Colon (tissue), 2 donors: ENCODE measurements around the gene ASPDH.
"Not testable (repeated sequence)": the region's sequence is repeated elsewhere in the genome, so short reads cannot be mapped to it uniquely, and the experiment has no call there.

Experiments
- FAIRE-seq: peaks from 2 replicates; lab custom pipeline; 2012; peaks lifted over from hg19 to GRCh38; lab: Jason Lieb, UNC
- donor health status: control.
- donor health status: control.

ASPDH gene

GRCh38 chr19:50477751-50478515 lies 35.8 kb downstream of the ASPDH start:
- FAIRE-seq: no peak

- no peak for FAIRE-seq
Observed at GRCh38 chr19:50476907-50477238, 36.8 kb downstream of the ASPDH start.

- no peak for FAIRE-seq
Observed at GRCh38 chr19:50476224-50476906, 37.3 kb downstream of the ASPDH start, which contains the start of the genes EMC10 and GARIN5A. EMC10 (plus strand) TSS chr19:50476507; CDS start chr19:50476545, 38 bp downstream. GARIN5A (minus strand) TSS chr19:50476848; CDS start chr19:50476388, 460 bp downstream.

GRCh38 chr19:50475736-50476223 lies 37.9 kb downstream of the ASPDH start:
- no peak for FAIRE-seq

- no peak for FAIRE-seq
Observed at GRCh38 chr19:50475101-50475568, 38.6 kb downstream of the ASPDH start.

GRCh38 chr19:50473336-50473735 lies 40.4 kb downstream of the ASPDH start:
- not testable (repeated sequence) for FAIRE-seq

GRCh38 chr19:50468818-50469217 lies 44.9 kb downstream of the ASPDH start:
- no peak for FAIRE-seq

- FAIRE-seq: no peak
Observed at GRCh38 chr19:50467566-50467965, 46.1 kb downstream of the ASPDH start.

GRCh38 chr19:50466706-50467039 lies 47.0 kb downstream of the ASPDH start:
- no peak for FAIRE-seq

- FAIRE-seq: no peak
Observed at GRCh38 chr19:50465986-50466705, 47.6 kb downstream of the ASPDH start.

GRCh38 chr19:50465000-50465399 lies 48.7 kb downstream of the ASPDH start:
- no peak for FAIRE-seq

GRCh38 chr19:50464348-50464747 lies 49.4 kb downstream of the ASPDH start:
- FAIRE-seq: no peak

- FAIRE-seq: no peak
Observed at GRCh38 chr19:50462970-50463369, 50.7 kb downstream of the ASPDH start.
